Psoas muscle (tissue), 8 donors: ENCODE results near the gene TBC1D21. TPM values are rescaled to one million over a fixed set of nuclear protein-coding genes. Genes with fewer than 3 reads are reported as not detected.

Experiments
- ATAC-seq, 4 donors: fragments of 200-7000 bp; cut with Tn5 transposase; one replicate each; pipeline ENCODE4 v1.9.1; 2020; ENCODE audit warnings: moderate library complexity in 3 of 4, mild to moderate bottlenecking in 2 of 4
- DNase-seq, 2 donors: peaks; one replicate each; pipeline ENCODE4 v3.0.0-alpha.2; 2020
- H3K27ac ChIP-seq: fragments of 200-600 bp; one replicate; pipeline ENCODE4 v1.8.0; 2022
- H3K27me3 ChIP-seq, 3 donors: fragments of 200-600 bp in 1 of 3; one replicate each; pipeline versions ENCODE4 v1.6.1 to v1.8.0; 2013 to 2022; ENCODE audit warnings: low read length in 2 of 3, mild to moderate bottlenecking in 2 of 3, moderate library complexity in 1 of 3; ENCODE audit not compliant: insufficient read depth in 3 of 3
- H3K36me3 ChIP-seq, 2 donors: fragments of 200-600 bp in 1 of 2; one replicate each; pipeline versions ENCODE4 v1.6.1 to v1.8.0; 2013 to 2022; ENCODE audit warnings: low read depth in 1 of 2, mild to moderate bottlenecking in 1 of 2, moderate library complexity in 1 of 2; ENCODE audit not compliant: insufficient read depth in 1 of 2
- H3K4me1 ChIP-seq: fragments of 200-600 bp; one replicate; pipeline ENCODE4 v1.8.0; 2022
- H3K4me3 ChIP-seq: fragments of 200-600 bp; one replicate; pipeline ENCODE4 v1.8.0; 2022; ENCODE audit warnings: mild to moderate bottlenecking
- H3K9me3 ChIP-seq: fragments of 200-600 bp; one replicate; pipeline ENCODE4 v1.8.0; 2022
- CTCF ChIP-seq: fragments of 200-600 bp; IDR thresholded peaks from one replicate; pipeline ENCODE4 v1.8.0; 2022; ENCODE audit warnings: antibody characterized with exemption
- WGBS, 3 donors: extraction: QIAGEN DNeasy Blood & Tissue Kit; methylation state at CpG; one replicate each; pipeline versions ENCODE4 v1.1.6 to v1.1.7; 2013; 5-methylcytosine and 5-hydroxymethylcytosine counted together
- intact Hi-C, 2 donors: fragments of 100-400 bp; cut with DNase I; formaldehyde crosslinking; loops; one replicate each; pipeline versions ENCODE4 v1.11.0 to v1.14.2; 2022
- polyA plus RNA-seq, 3 donors: library from polyadenylated mRNA; stranded (reverse); fragments of 200-250 nt; gene quantifications; one replicate each; pipeline ENCODE4 v1.2.3, GENCODE V29; 2013
- total RNA-seq, 4 donors: library from RNA; stranded (reverse); fragmentation: NEBNext Ultra II Directional in 2 of 4; extraction: Animal tissue kit (Norgen Biotek cat#: 25700) in 2 of 4; gene quantifications; one replicate each; pipeline versions ENCODE4 v1.2.1 to v1.2.4, GENCODE V29; 2021 to 2023
- donor health status: healthy with polysubstance abuse.
- donor health status: DM: no; HTN: no; CAD: no; lungs with moderate emphysema.
- donor health status: Bipolar disorder and iron deficiency.
- donor health status: healthy.
- donor health status: DM: yes; HTN: yes; CAD: no.
- donor health status: DM: no; HTN: no; CAD: no.
- donor health status: DM: no; HTN: no; CAD: no.
- donor health status: DM: yes; HTN: yes; CAD: no.

TBC1D21 gene
- total and polyA plus RNA-seq, 7 donors = not detected

GRCh38 chr15:73836845-73837244, 36.5 kb upstream of the TBC1D21 start:
- 66 to 70% (median 67%) methylated on average over 3 of the region's 3 CpGs for WGBS, 3 donors

GRCh38 chr15:73838831-73839426, 34.4 kb upstream of the TBC1D21 start:
- WGBS, 3 donors = 11 to 19% (median 15%) methylated on average over 12 of the region's 12 CpGs
- ATAC-seq = peak; percentile 92 to 97 (median 93)
- Histone ChIP-seq H3K27ac (no peak overlapping the region), H3K4me3 (no peak overlapping the region), H3K36me3 (no peaks in the 10 kb centered on the region), H3K9me3 (no peaks in the 10 kb centered on the region), H3K4me1 (peaks cover 14% of the 10 kb centered on the region), H3K27me3 (peaks cover 0 to 12% (median 0%) of the 10 kb centered on the region in 3 donors)
- no peak for TF ChIP-seq CTCF
- intact Hi-C loops = no loop called here
- DNase-seq = peak; percentile 71 to 89

More at GRCh38 chr15:73836845-73837244, 36.5 kb upstream of the TBC1D21 start:
- no peak overlapping the region for H3K4me3 ChIP-seq
- no peak for TF ChIP-seq CTCF
- H3K36me3 ChIP-seq = no peaks in the 10 kb centered on the region
- intact Hi-C loops = no loop called here
- no peak overlapping the region for H3K27ac ChIP-seq
- no peak for DNase-seq
- H3K27me3 ChIP-seq = peaks cover 0 to 7% (median 0%) of the 10 kb centered on the region in 3 donors
- no peak for ATAC-seq
- H3K9me3 ChIP-seq = no peaks in the 10 kb centered on the region
- peaks cover 14% of the 10 kb centered on the region for H3K4me1 ChIP-seq

GRCh38 chr15:73839699-73840377, 33.5 kb upstream of the TBC1D21 start:
- 61 to 66% (median 66%) methylated on average over 8 of the region's 8 CpGs for whole genome bisulfite sequencing, 3 donors
- Histone ChIP-seq H3K4me1 (peaks cover 14% of the 10 kb centered on the region), H3K4me3 (no peak overlapping the region), H3K9me3 (no peaks in the 10 kb centered on the region), H3K27me3 (peaks cover 0 to 12% (median 0%) of the 10 kb centered on the region in 3 donors), H3K27ac (no peak overlapping the region), H3K36me3 (no peaks in the 10 kb centered on the region)
- no peak for DNase-seq
- no peak for ATAC-seq
- no peak for TF ChIP-seq CTCF
- intact Hi-C loops = no loop called here

- Histone ChIP-seq H3K27me3 (peaks cover 0 to 12% (median 0%) of the 10 kb centered on the region in 3 donors), H3K4me1 (peaks cover 14% of the 10 kb centered on the region), H3K36me3 (no peaks in the 10 kb centered on the region), H3K27ac (no peak overlapping the region), H3K4me3 (no peak overlapping the region), H3K9me3 (no peaks in the 10 kb centered on the region)
- ATAC-seq (no peak), DNase-seq (no peak)
- intact Hi-C loops = no loop called here
- 71 to 79% (median 77%) methylated on average over 8 of the region's 8 CpGs for WGBS, 3 donors
- no peak for TF ChIP-seq CTCF
Observed at GRCh38 chr15:73840771-73841170, 32.6 kb upstream of the TBC1D21 start.
